GM23338 (cell line): ENCODE data around the gene SMAD1. TPM values are rescaled to one million over a fixed set of nuclear protein-coding genes. Genes with fewer than 3 reads are reported as not detected.

Experiments
- ATAC-seq: fragments of 200-7000 bp; cut with Tn5 transposase; 3 replicates; pipeline ENCODE4 v1.9.1; 2020
- DNase-seq: peaks from one replicate; pipeline ENCODE4 v3.0.0-alpha.2; 2015; ENCODE audit warnings: low spot score
- H2AFZ ChIP-seq: fragments of 200-600 bp; sonication (generic); 2 replicates; pipeline ENCODE4 v1.8.0; 2016; ENCODE audit warnings: antibody characterized with exemption, mild to moderate bottlenecking, moderate library complexity
- H3F3A ChIP-seq: fragments of 200-600 bp; sonication (generic); replicated peaks from 2 replicates; pipeline ENCODE4 v1.8.0; 2017; ENCODE audit warnings: antibody characterized with exemption, mixed run types, low read depth
- H3K27ac ChIP-seq: fragments of 200-600 bp; sonication (generic); 2 replicates; pipeline ENCODE4 v1.6.1; 2016; ENCODE audit warnings: low read depth
- H3K27me3 ChIP-seq: fragments of 200-600 bp; sonication (generic); 2 replicates; pipeline ENCODE4 v1.8.0; 2016; ENCODE audit warnings: mild to moderate bottlenecking, mixed run types, moderate library complexity; ENCODE audit not compliant: insufficient read depth
- H3K36me3 ChIP-seq: fragments of 200-600 bp; sonication (generic); 2 replicates; pipeline ENCODE4 v1.8.0; 2016; ENCODE audit warnings: mild to moderate bottlenecking; ENCODE audit not compliant: insufficient read depth
- H3K4me1 ChIP-seq: fragments of 200-600 bp; sonication (generic); 2 replicates; pipeline ENCODE4 v1.8.0; 2016; ENCODE audit warnings: mild to moderate bottlenecking, moderate library complexity; ENCODE audit not compliant: insufficient read depth
- H3K4me2 ChIP-seq: fragments of 200-600 bp; sonication (generic); 2 replicates; pipeline ENCODE4 v1.7.1; 2017; ENCODE audit warnings: mixed run types
- H3K4me3 ChIP-seq: fragments of 200-600 bp; sonication (generic); 2 replicates; pipeline ENCODE4 v1.6.1; 2016; ENCODE audit warnings: mixed run types
- H3K79me2 ChIP-seq: fragments of 200-600 bp; sonication (generic); replicated peaks from 2 replicates; pipeline ENCODE4 v1.8.0; 2017; ENCODE audit warnings: mild to moderate bottlenecking; ENCODE audit not compliant: insufficient read depth
- H3K9me2 ChIP-seq: fragments of 200-600 bp; sonication (generic); 2 replicates; pipeline ENCODE4 v1.8.0; 2017; ENCODE audit not compliant: insufficient read depth
- H4K20me1 ChIP-seq: fragments of 200-600 bp; sonication (generic); replicated peaks from 2 replicates; pipeline ENCODE4 v1.8.0; 2017; ENCODE audit warnings: mild to moderate bottlenecking; ENCODE audit not compliant: insufficient read depth
- H3K27ac Mint-ChIP-seq: 2 replicates; pipeline ENCODE4 v1.8.0; 2020; ENCODE audit warnings: inconsistent platforms, mild to moderate bottlenecking, moderate library complexity, mixed read lengths
- H3K27me3 Mint-ChIP-seq: 3 replicates; pipeline ENCODE4 v1.8.0; 2022; ENCODE audit warnings: low read depth, mild to moderate bottlenecking, moderate library complexity, mixed read lengths, inconsistent platforms; ENCODE audit not compliant: insufficient read depth, poor library complexity
- H3K36me3 Mint-ChIP-seq: 3 replicates; pipeline ENCODE4 v1.8.0; 2021; ENCODE audit warnings: low read depth, mild to moderate bottlenecking, inconsistent platforms, moderate library complexity, mixed read lengths
- H3K4me1 Mint-ChIP-seq: 3 replicates; pipeline ENCODE4 v1.8.0; 2020; ENCODE audit warnings: mild to moderate bottlenecking, inconsistent platforms, mixed read lengths
- H3K4me3 Mint-ChIP-seq: 3 replicates; pipeline ENCODE4 v1.8.0; 2021; ENCODE audit warnings: moderate library complexity, mild to moderate bottlenecking, inconsistent platforms, mixed read lengths
- H3K9me3 Mint-ChIP-seq: 3 replicates; pipeline ENCODE4 v1.8.0; 2020; ENCODE audit warnings: moderate library complexity, mild to moderate bottlenecking, inconsistent platforms, mixed read lengths
- CREB1 ChIP-seq: fragments of 250-450 bp; sonication (Bioruptor Pico); IDR thresholded peaks from 2 replicates; pipeline ENCODE4 v1.5.0; 2020; ENCODE audit warnings: low read depth, mild to moderate bottlenecking, moderate library complexity
- CTCF ChIP-seq, 2 experiments: fragments of 200-600 bp in 1 of 2; sonication (generic) in 1 of 2; conservative IDR thresholded peaks; 2 replicates each; pipeline versions ENCODE4 v1.5.1 to v1.6.1; 2016 to 2017; ENCODE audit warnings: antibody characterized with exemption in 2 of 2, low read depth in 2 of 2, mild to moderate bottlenecking in 2 of 2, moderate library complexity in 1 of 2
- EZH2 ChIP-seq: fragments of 200-600 bp; sonication (generic); IDR thresholded peaks from one replicate; pipeline ENCODE4 v1.8.0; 2017; ENCODE audit warnings: antibody characterized with exemption, mild to moderate bottlenecking, low read depth; ENCODE audit not compliant: unreplicated experiment
- EZH2phosphoT487 ChIP-seq: fragments of 200-600 bp; sonication (generic); IDR thresholded peaks from one replicate; pipeline ENCODE4 v1.8.1; 2018; ENCODE audit warnings: antibody characterized with exemption; ENCODE audit not compliant: unreplicated experiment
- JUNB ChIP-seq: IDR thresholded peaks from one replicate; pipeline ENCODE4 v1.6.1; 2016; ENCODE audit warnings: antibody characterized with exemption; ENCODE audit not compliant: unreplicated experiment
- NANOG ChIP-seq: IDR thresholded peaks from 2 replicates; pipeline ENCODE4 v1.6.1; 2016; ENCODE audit warnings: antibody characterized with exemption, borderline replicate concordance
- POLR2AphosphoS5 ChIP-seq: IDR thresholded peaks from 2 replicates; pipeline ENCODE4 v1.6.1; 2016; ENCODE audit warnings: antibody characterized with exemption, low read depth
- REST ChIP-seq: IDR thresholded peaks from one replicate; pipeline ENCODE4 v1.6.1; 2018; ENCODE audit warnings: antibody characterized with exemption; ENCODE audit not compliant: unreplicated experiment
- STAT1 ChIP-seq: IDR thresholded peaks from one replicate; pipeline ENCODE4 v1.6.1; 2016; ENCODE audit warnings: antibody characterized with exemption; ENCODE audit not compliant: unreplicated experiment
- ZNF114 ChIP-seq: fragments of 250-450 bp; sonication (Bioruptor Pico); IDR thresholded peaks from 2 replicates; pipeline ENCODE4 v1.5.0; 2020; ENCODE audit warnings: mild to moderate bottlenecking, moderate library complexity
- ZNF331 ChIP-seq: fragments of 250-450 bp; sonication (Bioruptor Pico); IDR thresholded peaks from 2 replicates; pipeline ENCODE4 v1.5.0; 2020; ENCODE audit warnings: low read depth, mild to moderate bottlenecking, moderate library complexity
- polyA plus RNA-seq: library from polyadenylated mRNA; unstranded; fragments of >200 nt; fragmentation: Nextera tagmentation; extraction: Ambion mirVana; gene quantifications from 2 replicates; pipeline ENCODE4 v1.2.1, GENCODE V29; 2016
- total RNA-seq: library from RNA; depleted of rRNA; stranded (reverse); fragments of >200 nt; shearing (Covaris generic); gene quantifications from 2 replicates; pipeline ENCODE4 v1.2.3, GENCODE V29; 2014
- TF ChIP-seq, protein P1 (sequence below): IDR thresholded peaks from 2 replicates; pipeline ENCODE4 v1.6.1; 2016; ENCODE audit warnings: antibody characterized with exemption
- TF ChIP-seq, protein P2 (sequence below): fragments of 250-450 bp; sonication (Bioruptor Pico); IDR thresholded peaks from 2 replicates; pipeline ENCODE4 v1.5.0; 2020; ENCODE audit warnings: mild to moderate bottlenecking, moderate library complexity

The SMAD1 gene
- total and polyA plus RNA-seq, 2 experiments from 2014 or later = 19.8 to 33.6 TPM

- Histone ChIP-seq H2AFZ (no peak overlapping the region), H3K79me2 (peaks cover 91% of the 10 kb centered on the region), H4K20me1 (0 out of 2 replicates have a peak, but pooled peaks cover 5% of the 10 kb centered on the region), H3K9me2 (no peaks in the 10 kb centered on the region), H3K36me3 (no peaks in the 10 kb centered on the region), H3K4me3 (no peak overlapping the region), H3K4me1 (peaks cover 32% of the 10 kb centered on the region), H3K4me2 (no peak overlapping the region), H3K27me3 (no peaks in the 10 kb centered on the region), H3F3A (no peaks in the 10 kb centered on the region), H3K27ac (no peak overlapping the region)
- Mint-ChIP-seq H3K4me3 (no peak overlapping the region), H3K27ac (no peak overlapping the region), H3K27me3 (no peaks in the 10 kb centered on the region), H3K36me3 (no peaks in the 10 kb centered on the region), H3K9me3 (no peaks in the 10 kb centered on the region), H3K4me1 (peaks cover 10% of the 10 kb centered on the region)
- no peak for ATAC-seq
- TF ChIP-seq EZH2 (no peak), REST (no peak), ZNF331 (CRISPR knock-in tag) (no peak), CREB1 (CRISPR knock-in tag) (no peak), CTCF (conservative IDR thresholded peaks at IDR 0.05; ENCODE audit: low read depth in 2 of 2) (no peak), STAT1 (no peak), POLR2AphosphoS5 (no peak), JUNB (no peak), NANOG (no peak), ZNF114 (CRISPR knock-in tag) (no peak), EZH2phosphoT487 (no peak)
- TF ChIP-seq, protein P1, sequence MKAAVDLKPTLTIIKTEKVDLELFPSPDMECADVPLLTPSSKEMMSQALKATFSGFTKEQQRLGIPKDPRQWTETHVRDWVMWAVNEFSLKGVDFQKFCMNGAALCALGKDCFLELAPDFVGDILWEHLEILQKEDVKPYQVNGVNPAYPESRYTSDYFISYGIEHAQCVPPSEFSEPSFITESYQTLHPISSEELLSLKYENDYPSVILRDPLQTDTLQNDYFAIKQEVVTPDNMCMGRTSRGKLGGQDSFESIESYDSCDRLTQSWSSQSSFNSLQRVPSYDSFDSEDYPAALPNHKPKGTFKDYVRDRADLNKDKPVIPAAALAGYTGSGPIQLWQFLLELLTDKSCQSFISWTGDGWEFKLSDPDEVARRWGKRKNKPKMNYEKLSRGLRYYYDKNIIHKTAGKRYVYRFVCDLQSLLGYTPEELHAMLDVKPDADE = no peak
- TF ChIP-seq, protein P2, sequence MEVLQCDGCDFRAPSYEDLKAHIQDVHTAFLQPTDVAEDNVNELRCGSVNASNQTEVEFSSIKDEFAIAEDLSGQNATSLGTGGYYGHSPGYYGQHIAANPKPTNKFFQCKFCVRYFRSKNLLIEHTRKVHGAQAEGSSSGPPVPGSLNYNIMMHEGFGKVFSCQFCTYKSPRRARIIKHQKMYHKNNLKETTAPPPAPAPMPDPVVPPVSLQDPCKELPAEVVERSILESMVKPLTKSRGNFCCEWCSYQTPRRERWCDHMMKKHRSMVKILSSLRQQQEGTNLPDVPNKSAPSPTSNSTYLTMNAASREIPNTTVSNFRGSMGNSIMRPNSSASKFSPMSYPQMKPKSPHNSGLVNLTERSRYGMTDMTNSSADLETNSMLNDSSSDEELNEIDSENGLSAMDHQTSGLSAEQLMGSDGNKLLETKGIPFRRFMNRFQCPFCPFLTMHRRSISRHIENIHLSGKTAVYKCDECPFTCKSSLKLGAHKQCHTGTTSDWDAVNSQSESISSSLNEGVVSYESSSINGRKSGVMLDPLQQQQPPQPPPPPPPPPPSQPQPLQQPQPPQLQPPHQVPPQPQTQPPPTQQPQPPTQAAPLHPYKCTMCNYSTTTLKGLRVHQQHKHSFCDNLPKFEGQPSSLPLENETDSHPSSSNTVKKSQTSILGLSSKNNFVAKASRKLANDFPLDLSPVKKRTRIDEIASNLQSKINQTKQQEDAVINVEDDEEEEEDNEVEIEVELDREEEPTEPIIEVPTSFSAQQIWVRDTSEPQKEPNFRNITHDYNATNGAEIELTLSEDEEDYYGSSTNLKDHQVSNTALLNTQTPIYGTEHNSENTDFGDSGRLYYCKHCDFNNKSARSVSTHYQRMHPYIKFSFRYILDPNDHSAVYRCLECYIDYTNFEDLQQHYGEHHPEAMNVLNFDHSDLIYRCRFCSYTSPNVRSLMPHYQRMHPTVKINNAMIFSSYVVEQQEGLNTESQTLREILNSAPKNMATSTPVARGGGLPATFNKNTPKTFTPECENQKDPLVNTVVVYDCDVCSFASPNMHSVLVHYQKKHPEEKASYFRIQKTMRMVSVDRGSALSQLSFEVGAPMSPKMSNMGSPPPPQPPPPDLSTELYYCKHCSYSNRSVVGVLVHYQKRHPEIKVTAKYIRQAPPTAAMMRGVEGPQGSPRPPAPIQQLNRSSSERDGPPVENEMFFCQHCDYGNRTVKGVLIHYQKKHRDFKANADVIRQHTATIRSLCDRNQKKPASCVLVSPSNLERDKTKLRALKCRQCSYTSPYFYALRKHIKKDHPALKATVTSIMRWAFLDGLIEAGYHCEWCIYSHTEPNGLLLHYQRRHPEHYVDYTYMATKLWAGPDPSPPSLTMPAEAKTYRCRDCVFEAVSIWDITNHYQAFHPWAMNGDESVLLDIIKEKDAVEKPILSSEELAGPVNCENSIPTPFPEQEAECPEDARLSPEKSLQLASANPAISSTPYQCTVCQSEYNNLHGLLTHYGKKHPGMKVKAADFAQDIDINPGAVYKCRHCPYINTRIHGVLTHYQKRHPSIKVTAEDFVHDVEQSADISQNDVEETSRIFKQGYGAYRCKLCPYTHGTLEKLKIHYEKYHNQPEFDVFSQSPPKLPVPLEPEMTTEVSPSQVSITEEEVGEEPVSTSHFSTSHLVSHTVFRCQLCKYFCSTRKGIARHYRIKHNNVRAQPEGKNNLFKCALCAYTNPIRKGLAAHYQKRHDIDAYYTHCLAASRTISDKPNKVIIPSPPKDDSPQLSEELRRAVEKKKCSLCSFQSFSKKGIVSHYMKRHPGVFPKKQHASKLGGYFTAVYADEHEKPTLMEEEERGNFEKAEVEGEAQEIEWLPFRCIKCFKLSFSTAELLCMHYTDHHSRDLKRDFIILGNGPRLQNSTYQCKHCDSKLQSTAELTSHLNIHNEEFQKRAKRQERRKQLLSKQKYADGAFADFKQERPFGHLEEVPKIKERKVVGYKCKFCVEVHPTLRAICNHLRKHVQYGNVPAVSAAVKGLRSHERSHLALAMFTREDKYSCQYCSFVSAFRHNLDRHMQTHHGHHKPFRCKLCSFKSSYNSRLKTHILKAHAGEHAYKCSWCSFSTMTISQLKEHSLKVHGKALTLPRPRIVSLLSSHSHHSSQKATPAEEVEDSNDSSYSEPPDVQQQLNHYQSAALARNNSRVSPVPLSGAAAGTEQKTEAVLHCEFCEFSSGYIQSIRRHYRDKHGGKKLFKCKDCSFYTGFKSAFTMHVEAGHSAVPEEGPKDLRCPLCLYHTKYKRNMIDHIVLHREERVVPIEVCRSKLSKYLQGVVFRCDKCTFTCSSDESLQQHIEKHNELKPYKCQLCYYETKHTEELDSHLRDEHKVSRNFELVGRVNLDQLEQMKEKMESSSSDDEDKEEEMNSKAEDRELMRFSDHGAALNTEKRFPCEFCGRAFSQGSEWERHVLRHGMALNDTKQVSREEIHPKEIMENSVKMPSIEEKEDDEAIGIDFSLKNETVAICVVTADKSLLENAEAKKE = no peak
- DNase-seq = no peak
Observed at GRCh38 chr4:145486603-145487002, 5.0 kb downstream of the SMAD1 start.
